Mesothelial cell of epicardium (in vitro differentiated cells): Measurements from ENCODE around the gene SNTB2. TPM values are rescaled to one million over a fixed set of nuclear protein-coding genes. Genes with fewer than 3 reads are reported as not detected.

ENCODE experiments used
- DNase-seq, 2 experiments: peaks; one replicate each; pipeline ENCODE4 v3.0.0; 2021; ENCODE audit warnings: low spot score in 2 of 2; ENCODE audit not compliant: unreplicated experiment in 2 of 2
- H3K27ac Mint-ChIP-seq: 2 replicates; pipeline ENCODE4 v1.8.0; 2021; ENCODE audit warnings: mixed read lengths
- H3K27me3 Mint-ChIP-seq: 2 replicates; pipeline ENCODE4 v1.8.0; 2021; ENCODE audit warnings: low read depth, mixed read lengths
- H3K36me3 Mint-ChIP-seq: 2 replicates; pipeline ENCODE4 v1.8.0; 2021; ENCODE audit warnings: mixed read lengths
- H3K4me1 Mint-ChIP-seq: 2 replicates; pipeline ENCODE4 v1.8.0; 2021; ENCODE audit warnings: mixed read lengths
- H3K4me3 Mint-ChIP-seq: 2 replicates; pipeline ENCODE4 v1.8.0; 2021; ENCODE audit warnings: mild to moderate bottlenecking, moderate library complexity, mixed read lengths
- H3K9me3 Mint-ChIP-seq: 2 replicates; pipeline ENCODE4 v1.8.0; 2021; ENCODE audit warnings: mixed read lengths
- CTCF ChIP-seq: fragments of 200-600 bp; sonication (generic); IDR thresholded peaks from one replicate; pipeline ENCODE4 v1.5.0; 2021; ENCODE audit warnings: antibody characterized with exemption; ENCODE audit not compliant: unreplicated experiment
- total RNA-seq: library from RNA; stranded (reverse); gene quantifications from 3 replicates; pipeline ENCODE4 v1.2.1, GENCODE V29; 2021

SNTB2 gene
- total RNA-seq, 1 donor from 2014 or later, result 26.7 TPM

GRCh38 chr16:69176033-69176800 lies 10.7 kb upstream of the SNTB2 start:
- Mint-ChIP-seq H3K4me1 (peaks cover 24% of the 10 kb centered on the region), H3K27me3 (no peaks in the 10 kb centered on the region), H3K4me3 (no peak overlapping the region), H3K9me3 (no peaks in the 10 kb centered on the region), H3K27ac (no peak overlapping the region), H3K36me3 (peaks cover 3% of the 10 kb centered on the region)
- no peak for TF ChIP-seq CTCF
- DNase-seq, result no peak

- TF ChIP-seq CTCF, result no peak
- peaks cover 5% of the 10 kb centered on the region for H3K36me3 Mint-ChIP-seq
- H3K27ac Mint-ChIP-seq, result peak overlapping the region; percentile 87
- H3K4me3 Mint-ChIP-seq, result no peak overlapping the region
- no peaks in the 10 kb centered on the region for H3K27me3 Mint-ChIP-seq
- H3K4me1 Mint-ChIP-seq, result peaks cover 20% of the 10 kb centered on the region
- no peak for DNase-seq
- no peaks in the 10 kb centered on the region for H3K9me3 Mint-ChIP-seq
Observed at GRCh38 chr16:69179328-69180010, 7.5 kb upstream of the SNTB2 start.

- Mint-ChIP-seq H3K27me3 (no peaks in the 10 kb centered on the region), H3K27ac (peak overlapping the region; percentile 87)
Observed at GRCh38 chr16:69180011-69180338, 7.0 kb upstream of the SNTB2 start.

GRCh38 chr16:69182730-69183416 lies 4.1 kb upstream of the SNTB2 start:
- peaks cover 2% of the 10 kb centered on the region for H3K36me3 Mint-ChIP-seq
- peaks cover 24% of the 10 kb centered on the region for H3K4me1 Mint-ChIP-seq
- peak overlapping the region; percentile 39 for H3K27ac Mint-ChIP-seq
- H3K4me3 Mint-ChIP-seq, result no peak overlapping the region
- TF ChIP-seq CTCF, result no peak
- no peaks in the 10 kb centered on the region for H3K9me3 Mint-ChIP-seq
- no peak for DNase-seq
- H3K27me3 Mint-ChIP-seq, result no peaks in the 10 kb centered on the region

More at GRCh38 chr16:69180011-69180338, 7.0 kb upstream of the SNTB2 start:
- DNase-seq, result no peak
- no peak for TF ChIP-seq CTCF
- Mint-ChIP-seq H3K4me1 (peaks cover 20% of the 10 kb centered on the region), H3K36me3 (peaks cover 5% of the 10 kb centered on the region), H3K4me3 (no peak overlapping the region), H3K9me3 (no peaks in the 10 kb centered on the region)

- Mint-ChIP-seq H3K4me1 (peaks cover 29% of the 10 kb centered on the region), H3K36me3 (peaks cover 4% of the 10 kb centered on the region), H3K4me3 (peak overlapping the region; percentile 75), H3K27me3 (no peaks in the 10 kb centered on the region), H3K9me3 (no peaks in the 10 kb centered on the region), H3K27ac (peak overlapping the region; percentile 78)
- DNase-seq, result peak; percentile 27 to 70
- no peak for TF ChIP-seq CTCF
Observed at GRCh38 chr16:69187446-69188235, 677 bp downstream of the SNTB2 start.
